ENCODE results near the gene ADSL.

DNA sequence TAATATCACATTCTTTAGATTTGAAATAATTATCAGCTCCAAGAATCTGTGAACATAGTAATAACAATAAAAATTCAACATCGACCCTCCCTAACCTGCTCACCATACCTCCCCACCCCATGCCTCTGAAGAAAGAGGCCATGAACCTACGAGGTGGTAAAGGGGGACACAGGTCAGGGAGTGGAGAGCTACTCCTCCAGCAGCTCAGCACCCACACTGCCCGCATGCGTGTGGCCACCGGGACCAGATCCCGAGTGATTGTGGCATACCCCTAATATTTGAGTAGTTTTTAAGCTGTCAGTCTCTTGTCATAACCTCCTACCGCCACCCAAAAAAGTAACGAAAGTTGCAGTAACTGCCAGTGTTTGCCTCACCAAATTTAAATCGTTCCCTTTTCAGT lies 16.8 kb upstream of the ADSL start:
- TF ChIP-seq EP300 (IDR thresholded peaks at IDR 0.05) = no peak
- TF ChIP-seq POLR2A (IDR thresholded peaks at IDR 0.05) = no peak

Data from tibial nerve (tissue), 3 donors.